HG03442 (cell line): ENCODE measurements around the gene TRA2B.
"Not testable (repeated sequence)": the region's sequence is repeated elsewhere in the genome, so short reads cannot be mapped to it uniquely, and the experiment has no call there.

Source experiments
- ATAC-seq: cut with Tn5 transposase; IDR thresholded peaks from one replicate; pipeline ENCODE4 v1.9.1; 2021; ENCODE audit warnings: mild to moderate bottlenecking, moderate library complexity; ENCODE audit not compliant: unreplicated experiment

Gene TRA2B

DNA sequence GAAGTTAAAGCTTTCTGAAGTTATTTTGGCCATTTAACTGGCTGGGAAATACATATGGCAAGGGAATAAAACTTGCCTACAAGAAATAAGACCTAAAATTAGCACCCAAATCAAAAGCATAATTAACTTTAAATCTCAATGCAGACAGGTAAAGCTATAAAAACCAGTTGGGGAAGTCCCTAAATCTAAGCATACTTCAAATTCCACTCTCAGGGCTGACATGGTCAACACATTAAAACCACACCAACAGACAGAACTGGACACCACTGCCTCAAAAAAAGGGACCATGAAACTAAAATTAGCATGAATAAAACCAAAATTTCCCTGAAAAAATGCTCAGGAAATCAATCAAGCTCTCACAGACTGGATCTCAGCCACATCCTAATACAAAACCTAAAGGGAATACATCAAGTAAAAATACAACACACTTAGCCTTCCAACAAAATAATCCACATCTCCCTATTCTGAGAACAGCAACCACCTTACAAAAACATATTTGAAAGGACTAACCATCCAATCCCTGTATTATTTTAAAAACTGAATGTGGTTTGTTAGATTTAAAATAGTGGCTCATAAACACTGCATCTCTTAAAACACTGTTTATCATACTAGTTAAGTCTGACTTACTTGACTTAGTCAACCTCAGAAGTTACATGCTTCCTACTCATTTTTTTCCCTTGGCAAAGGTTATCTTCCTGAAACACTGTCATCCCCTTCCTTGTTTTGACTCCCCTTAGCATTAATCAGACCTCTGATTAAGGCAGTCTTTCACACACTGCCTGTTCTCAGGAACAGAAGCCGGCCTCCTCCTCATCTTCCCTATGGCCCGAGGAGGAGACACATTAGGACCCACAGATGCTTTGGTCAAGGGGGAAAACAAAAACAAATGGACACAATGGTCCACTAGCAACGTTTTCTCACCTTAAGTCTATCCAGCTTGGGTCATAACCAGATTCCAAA lies 8.3 kb downstream of the TRA2B start:
- ATAC-seq = no peak

DNA sequence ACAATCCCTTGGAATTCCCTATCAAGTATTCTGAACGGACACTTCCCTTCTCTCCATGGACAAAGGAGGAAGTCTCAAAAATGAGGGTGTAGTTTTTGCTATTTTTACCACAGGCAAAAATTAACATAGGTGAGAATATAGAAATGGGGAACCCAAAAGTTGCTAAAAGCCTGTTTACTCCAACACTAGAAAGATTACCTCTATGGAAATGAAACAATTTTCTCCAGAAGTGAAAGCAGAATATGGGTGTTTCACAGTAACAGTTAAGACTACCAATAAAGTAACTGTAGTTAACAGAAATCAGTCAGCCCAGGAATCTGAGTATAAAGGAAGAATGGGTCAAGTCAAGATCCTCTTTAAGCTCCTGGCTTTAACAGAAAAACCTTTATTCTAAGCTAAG lies 9.3 kb downstream of the TRA2B start:
- no peak for ATAC-seq

DNA sequence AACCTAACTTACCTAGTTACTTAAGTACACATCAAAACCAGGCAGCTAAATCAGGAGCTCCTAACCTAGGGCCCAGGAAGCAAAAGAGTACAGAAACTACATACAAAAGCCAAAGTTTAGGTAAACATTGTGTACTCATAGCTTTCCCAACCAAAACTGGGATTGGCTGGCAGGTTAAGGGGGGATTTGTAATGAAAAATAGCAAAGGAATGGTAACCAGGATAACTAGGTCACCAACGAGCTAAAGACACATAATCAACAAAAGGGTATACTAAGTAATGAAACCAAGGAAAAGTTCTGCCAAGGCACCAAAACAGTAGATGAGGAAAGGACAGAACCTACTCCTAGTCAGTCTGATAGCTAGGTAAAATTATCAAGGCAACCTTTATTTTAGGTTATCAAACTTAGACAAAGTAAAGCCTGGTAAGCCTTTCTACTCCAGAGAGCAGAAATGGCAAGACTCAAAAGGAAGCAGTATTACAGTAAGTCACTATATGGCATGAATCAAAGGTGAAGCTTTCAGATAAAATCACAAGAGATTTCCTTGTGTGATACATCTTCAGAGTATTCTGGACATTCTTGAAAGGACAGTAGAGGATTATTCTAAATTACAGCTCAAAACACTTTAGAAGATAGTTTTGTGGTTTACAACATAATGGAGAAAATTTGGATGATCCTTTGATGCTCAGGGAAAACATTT lies 10.2 kb downstream of the TRA2B start:
- no peak for ATAC-seq

DNA sequence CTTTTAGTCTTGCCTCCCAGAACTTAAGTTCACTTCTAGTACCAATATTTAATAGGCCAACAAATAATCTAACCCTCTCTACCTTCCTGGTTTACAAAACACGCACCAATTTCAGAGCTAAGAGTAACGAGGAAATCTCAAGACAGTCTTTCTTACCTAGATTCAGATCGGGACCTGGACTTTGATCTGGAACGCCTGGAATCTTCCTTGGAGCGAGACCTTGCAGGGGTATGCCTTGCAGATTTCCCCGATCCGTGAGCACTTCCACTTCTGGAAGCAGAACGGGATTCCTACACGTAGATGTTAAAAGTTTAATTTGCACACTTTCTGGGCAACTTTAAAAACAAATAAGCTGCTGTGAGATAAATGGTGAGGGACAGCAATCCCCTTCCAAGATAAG lies 11.4 kb downstream of the TRA2B start:
- ATAC-seq = no peak

DNA sequence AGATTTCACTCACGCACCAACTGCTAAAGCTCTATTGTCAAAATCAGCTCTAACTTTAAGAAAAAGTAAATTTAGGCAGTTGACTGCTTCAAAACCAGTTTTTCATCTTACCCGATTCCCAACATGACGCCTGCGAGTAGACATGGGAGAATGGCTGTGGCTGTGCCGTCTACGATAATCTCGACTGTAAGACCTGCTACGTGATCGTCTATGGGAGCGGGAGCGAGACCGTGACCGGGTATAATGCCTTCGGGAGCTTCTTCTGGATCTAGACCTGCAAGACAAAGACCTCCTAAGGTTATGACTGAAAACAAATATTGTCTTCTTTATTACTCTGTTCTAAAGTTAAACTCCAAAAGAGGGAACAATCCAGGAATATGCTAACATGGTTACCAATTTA lies 12.5 kb downstream of the TRA2B start:
- ATAC-seq = no peak

DNA sequence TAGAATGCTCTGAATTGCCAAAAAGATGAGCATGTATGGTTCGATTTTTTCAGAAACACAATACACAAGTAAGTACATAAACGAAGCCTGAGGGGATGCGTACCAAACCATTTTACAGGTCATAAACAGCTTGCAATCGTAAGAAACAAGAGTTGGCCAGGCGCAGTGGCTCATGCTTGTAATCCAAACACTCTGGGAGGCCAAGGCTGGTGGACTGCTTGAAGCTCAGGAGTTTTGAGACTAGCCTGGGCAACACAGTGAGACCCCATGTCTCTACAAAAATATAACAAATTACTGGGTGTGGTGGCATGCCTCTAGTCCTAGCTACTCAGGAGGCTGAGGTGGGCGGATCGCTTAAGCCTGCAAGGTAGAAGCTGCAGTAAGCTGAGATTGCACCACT lies 13.4 kb downstream of the TRA2B start:
- ATAC-seq = no peak

DNA sequence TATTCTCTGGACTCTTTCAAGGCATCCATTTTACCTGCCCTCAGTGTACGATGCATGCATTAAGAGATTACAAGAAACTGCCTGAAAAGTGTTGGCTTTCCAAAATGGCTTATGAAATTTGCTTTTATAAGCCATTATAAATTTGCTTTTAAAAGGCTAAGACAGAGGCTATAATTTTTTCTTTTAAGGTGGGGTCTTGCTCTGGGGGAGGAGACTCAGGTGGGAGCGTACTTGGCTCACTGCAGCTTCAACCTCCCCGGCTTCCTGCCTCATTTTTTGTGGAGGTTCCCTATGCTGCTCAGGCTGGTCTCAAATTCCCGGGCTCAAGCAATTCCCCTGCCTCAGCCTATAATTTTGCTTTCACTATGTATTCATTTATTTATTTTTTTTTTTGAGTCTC lies 17.6 kb downstream of the TRA2B start:
- ATAC-seq = no peak

DNA sequence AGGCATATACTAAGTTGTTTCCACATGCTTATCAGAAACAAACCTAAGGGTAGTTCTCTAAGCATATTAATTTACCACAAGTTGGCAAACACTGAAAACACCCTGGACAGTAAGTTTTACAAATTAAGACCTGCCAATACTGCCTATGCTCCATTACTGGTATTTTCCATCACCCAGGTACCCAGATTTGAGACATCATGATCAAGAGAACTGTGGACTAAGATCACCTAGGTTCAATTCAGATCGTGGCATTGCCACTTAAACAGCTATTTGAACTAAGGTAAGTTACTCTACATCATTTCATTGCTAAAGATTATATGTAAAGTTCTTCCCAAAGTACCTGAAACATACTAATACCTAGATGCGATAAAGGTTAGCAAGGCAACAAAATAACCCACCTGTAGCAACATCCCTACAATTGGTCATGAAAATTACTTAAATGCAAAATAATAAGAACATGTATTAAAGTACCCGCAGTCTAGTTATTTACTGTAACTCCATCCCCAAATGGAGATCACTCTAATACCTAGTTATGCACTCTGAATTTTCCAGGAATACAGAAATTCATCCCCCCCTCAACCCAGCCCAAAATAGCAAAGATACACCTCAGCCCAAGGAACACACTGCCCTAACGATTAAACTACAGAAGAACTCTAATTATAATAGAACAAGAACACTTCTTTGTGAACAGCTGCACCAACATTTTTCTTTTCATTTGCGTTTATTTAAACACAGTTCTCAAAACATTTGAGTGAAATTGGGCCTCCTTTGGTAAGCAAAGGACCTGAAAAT lies 21.6 kb downstream of the TRA2B start:
- no peak for ATAC-seq

DNA sequence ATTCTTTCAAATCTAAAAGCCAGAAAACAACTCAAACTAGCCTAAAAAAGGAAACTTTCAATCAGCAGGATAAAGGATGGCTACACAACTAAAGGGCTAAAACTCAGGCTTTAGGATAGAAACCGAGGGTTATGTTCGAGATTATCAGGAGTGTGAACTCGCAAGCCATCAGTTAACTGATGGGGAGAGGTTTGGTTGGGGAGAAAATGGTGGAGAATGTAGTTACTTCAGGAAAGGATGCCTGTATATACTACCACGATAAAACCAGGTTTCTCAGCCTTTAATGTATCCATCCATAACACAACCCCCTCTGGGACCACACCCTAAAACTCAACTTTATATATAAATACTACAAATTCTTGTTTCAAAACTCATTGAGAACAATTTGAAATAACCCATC lies 22.2 kb downstream of the TRA2B start:
- ATAC-seq = no peak

DNA sequence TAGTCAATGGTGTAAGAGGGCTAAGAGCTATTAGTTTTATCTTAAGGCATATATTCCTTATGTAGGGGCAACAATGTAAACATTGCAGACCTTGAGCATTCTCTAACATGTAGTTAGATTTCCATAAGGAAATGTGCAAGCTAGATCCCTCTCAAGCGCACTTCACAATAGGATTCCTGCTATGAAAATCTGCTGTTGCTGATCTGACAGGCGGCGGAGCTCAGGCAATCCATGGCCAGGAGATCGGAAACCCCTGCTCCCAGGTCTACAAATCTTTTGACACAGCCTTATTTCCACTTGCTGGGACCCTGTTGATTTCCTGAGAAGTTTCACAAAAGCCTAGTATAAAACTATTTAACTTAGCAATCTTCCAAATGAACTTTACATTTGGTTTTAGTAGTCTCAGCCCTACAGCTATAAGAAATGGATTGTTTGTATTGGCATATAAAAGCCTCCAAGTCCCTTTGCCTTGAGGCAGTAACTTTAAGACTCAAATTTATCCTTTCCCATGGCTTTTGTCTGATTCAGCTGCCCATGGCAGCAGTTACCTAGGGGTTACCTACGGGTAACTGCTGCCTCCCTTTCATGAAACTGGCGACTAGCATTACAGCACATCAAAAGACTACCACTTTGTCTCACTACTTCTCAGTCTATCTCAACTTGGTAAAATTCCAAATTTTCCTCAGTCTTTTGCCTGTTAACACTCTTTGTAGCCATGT lies 22.7 kb downstream of the TRA2B start:
- no peak for ATAC-seq

DNA sequence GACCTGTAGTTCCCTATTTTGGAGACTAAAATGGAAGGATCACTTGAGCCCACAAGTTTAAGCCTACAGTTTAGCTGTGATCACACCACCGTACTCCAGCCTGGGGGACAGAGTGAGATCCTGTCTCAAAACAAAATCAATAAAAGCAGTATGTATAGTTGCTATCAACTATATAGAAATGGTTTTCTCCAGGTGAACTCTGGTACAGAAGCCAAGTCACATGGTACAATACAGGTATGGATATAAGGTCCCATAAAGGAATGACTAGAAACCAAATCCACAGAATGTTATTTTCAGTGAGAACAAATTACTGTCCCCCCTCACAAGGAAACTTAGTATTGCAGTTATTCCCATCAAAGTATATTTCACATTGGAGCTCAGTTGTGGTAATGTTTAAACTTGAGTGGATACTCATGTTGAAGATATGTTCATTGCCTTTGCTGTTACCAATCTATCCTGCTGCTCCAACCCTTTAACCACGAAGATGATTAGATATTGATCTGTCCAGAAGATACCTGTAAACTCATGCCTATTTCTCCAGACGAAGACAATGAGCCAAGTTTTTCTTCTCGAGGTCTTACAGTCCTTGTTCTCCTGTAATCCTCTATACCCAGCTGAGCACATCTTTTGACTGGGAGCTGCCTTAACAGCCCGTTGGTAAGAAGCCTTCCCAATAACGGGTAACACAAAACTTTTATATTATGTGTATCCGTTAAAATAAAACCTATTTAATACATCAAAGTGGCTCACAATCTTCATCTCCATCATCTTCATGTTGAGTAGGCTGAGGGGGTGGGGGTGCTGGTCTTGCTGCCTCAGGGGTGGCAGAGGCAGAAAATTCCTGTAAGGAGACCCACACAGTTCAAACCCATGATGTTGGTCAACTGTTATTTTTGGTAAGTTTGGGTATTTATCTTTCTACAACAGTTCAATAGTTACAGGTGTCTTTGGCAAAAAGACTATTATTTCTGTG lies 24.6 kb downstream of the TRA2B start:
- ATAC-seq = no peak

DNA sequence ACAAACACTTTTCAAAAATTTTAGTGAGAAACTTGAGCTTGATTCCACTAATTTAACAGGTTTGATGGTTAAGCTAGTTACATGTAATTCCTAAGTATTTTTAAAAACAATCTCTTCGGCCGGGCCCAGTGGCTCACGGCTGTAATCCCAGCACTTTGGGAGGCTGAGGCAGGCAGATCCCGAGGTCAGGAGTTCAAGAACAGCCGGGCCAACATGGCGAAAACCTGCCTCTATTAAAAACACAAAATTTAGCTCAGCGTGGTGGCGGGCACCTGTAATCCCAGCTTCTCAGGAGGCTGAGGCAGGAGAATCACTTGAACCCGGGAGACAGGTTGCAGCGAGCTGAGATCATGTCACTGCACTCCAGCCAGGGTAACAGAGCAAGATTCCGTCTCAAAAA lies 25.3 kb downstream of the TRA2B start:
- ATAC-seq = no peak

DNA sequence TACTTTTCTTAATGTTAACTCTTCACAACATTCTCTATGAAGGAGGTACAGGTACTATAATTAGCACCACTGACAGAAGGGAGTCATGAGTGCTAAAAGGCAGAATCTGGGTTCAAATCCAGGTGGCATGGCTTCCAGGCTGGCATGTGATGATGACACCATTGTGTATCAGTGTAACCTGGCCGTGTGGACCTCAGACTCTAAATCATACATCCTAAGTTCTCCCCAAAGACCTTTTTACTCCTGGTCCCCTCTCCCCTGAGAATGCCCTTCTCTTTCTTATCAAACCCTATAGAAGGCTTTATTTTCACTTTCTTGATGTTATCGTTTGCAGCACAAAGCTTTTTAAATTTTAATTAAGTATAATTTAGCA lies 26.8 kb downstream of the TRA2B start:
- ATAC-seq = not testable (repeated sequence)

DNA sequence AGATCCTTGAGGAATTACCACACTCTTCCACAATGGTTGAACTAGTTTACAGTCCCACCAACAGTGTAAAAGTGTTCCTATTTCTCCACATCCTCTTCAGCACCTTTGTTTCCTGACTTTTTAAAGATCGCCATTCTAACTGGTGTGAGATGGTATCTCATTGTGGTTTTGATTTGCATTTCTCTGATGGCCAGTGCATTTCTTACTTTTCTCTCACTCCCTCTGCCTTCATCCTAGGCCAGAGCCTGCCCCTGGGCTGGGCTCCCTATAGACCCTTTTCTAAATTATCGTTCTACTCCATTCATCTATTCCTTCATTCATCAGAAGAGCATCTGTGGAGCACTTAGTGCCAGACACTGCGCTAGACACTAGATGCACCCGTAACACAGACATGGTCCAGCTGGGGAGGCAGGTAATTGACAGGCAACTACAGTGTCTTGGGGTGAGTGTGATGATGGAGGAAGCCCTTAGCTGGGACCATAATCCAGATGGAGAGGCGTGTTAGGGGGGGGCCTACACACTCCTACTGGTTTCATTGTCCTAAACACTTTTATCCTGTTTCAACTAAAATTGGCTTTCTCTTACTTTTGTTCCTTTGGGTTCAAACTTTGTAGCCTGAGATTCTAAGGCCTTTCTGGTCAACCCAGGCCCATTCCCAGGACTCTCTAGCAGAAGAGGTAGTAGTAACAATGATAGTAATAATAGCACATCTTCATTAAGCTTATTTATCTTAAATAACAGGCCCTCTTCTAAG lies 27.3 kb downstream of the TRA2B start:
- ATAC-seq = not testable (repeated sequence)

DNA sequence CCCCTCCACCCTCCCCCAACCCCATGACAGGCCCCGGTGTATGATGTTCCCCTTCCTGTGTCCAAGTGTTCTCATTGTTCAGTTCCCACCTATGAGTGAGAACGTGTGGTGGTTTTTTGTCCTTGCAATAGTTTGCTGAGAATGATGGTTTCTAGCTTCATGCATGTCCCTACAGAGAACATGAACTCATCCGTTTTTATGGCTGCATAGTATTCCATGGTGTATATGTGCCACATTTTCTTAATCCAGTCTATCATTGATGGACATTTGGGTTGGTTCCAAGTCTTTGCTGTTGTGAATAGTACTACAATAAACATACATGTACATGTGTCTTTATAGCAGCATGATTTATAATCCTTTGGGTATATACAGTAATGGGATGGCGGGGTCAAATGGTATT lies 27.9 kb downstream of the TRA2B start:
- not testable (repeated sequence) for ATAC-seq

DNA sequence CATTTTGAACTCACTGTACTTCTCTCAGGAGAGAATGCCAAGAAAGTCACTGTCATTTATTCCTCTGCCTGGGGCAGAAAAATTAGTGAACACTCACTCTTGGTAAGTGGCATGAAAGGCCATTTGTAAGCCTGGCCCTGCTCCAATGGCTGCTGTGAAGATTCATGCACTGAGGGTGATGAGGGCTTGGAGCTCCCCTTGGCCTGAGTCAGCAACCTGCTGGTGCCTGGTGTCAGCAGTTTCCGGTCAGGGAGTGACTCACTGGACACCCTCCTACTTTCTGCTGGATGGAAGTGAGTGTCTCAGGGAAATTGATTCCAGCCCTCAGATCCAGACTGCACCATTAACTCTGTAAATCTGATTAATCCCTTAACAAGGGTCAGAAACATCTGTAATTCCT lies 37.6 kb downstream of the TRA2B start:
- no peak for ATAC-seq

DNA sequence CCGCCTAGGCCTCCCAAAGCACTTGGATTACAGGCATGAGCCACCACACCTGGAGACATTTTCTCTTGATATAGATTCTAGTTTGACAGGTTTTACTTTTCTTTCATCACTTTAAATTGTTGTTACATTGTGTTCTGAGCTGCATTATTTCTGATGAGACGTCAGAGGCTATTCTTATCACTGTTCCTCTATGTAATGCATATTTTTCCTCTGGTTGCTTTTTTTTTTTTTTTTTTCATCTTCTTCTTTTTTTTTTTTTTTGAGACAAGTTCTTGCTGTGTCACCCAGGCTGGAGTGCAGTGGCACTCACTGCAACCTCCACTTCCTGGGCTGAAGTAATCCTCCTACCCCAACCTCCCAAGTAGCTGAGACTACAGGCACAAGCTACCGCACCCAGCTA lies 41.2 kb downstream of the TRA2B start:
- ATAC-seq = no peak

DNA sequence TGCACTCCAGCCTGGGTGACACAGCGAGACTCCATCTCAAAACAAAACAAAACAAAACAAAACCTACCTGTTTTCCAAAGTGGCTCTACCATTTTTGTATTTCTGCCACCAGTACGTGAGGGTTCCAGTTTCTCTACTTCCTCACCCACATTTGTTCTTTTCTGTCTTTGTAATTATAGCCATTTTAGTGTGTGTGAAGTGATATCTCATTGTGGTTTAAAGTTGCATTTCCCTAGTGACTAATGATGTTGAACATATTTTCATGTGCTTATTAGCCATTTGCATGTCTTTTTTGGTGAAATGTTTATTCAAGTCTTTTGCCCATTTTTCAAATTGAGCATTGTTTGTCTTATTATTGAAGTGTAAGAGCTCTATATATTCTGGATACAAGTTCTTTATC lies 50.7 kb downstream of the TRA2B start:
- no peak for ATAC-seq

DNA sequence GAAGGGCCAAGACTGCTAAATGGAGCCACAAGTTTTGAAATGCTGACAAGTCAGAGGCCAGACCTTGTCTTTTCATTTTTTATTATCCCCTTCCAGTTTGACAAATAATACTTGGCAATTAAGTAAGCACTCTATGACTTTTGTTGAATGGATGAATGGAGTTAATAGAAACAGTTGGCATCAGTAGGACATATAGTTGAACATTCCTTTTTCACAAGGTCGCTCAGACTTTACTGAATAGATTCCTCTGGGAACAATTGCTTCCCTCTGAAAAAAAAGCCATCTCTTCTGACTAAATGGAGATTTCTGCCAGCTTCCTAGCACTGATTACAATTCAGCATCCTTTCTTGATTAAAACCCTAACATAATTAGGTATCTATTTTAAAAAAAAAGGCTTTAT lies 53.2 kb downstream of the TRA2B start:
- no peak for ATAC-seq
